HCT116 (cell line): ENCODE data around the gene PDE8A.

Experiments
- CBX3 ChIP-seq: IDR thresholded peaks from 2 replicates; pipeline ENCODE4 v1.6.1; 2012; ENCODE audit warnings: low read depth
- CEBPB ChIP-seq: IDR thresholded peaks from 2 replicates; pipeline ENCODE4 v1.6.1; 2012; ENCODE audit warnings: low read depth
- EZH2 ChIP-seq: fragments of 200-600 bp; sonication (generic); IDR thresholded peaks from 2 replicates; pipeline ENCODE4 v1.6.1; 2017; ENCODE audit warnings: antibody characterized with exemption, mixed run types
- EZH2phosphoT487 ChIP-seq: fragments of 200-600 bp; IDR thresholded peaks from 2 replicates; pipeline ENCODE4 v1.6.1; 2018; ENCODE audit warnings: antibody characterized with exemption, borderline replicate concordance
- FOSL1 ChIP-seq: IDR thresholded peaks from 2 replicates; pipeline ENCODE4 v1.6.1; 2012; ENCODE audit warnings: low read depth
- POLR2A ChIP-seq: IDR thresholded peaks from 2 replicates; pipeline ENCODE4 v1.7.0; 2011; ENCODE audit warnings: borderline replicate concordance; ENCODE audit not compliant: insufficient read depth, insufficient read length; ENCODE audit errors: extremely low read depth
- POLR2AphosphoS5 ChIP-seq: IDR thresholded peaks from 2 replicates; pipeline ENCODE4 v1.6.1; 2011; ENCODE audit warnings: mild to moderate bottlenecking, low read depth, low read length, moderate library complexity
- TCF7L2 ChIP-seq: IDR thresholded peaks from 2 replicates; pipeline ENCODE4 v1.7.0; 2011; ENCODE audit warnings: borderline replicate concordance, inconsistent platforms; ENCODE audit not compliant: insufficient read depth, insufficient read length; ENCODE audit errors: extremely low read depth
- YY1 ChIP-seq: IDR thresholded peaks from 2 replicates; pipeline ENCODE4 v1.6.1; 2011; ENCODE audit warnings: low read length, low read depth, moderate library complexity, mild to moderate bottlenecking; ENCODE audit not compliant: insufficient replicate concordance; ENCODE audit errors: extremely low read depth
- ZNF274 ChIP-seq: fragments of 200-500 bp; sonication (Bioruptor generic); IDR thresholded peaks from 2 replicates; pipeline ENCODE4 v1.6.1; 2014; ENCODE audit warnings: mild to moderate bottlenecking, low read depth, low read length, inconsistent platforms
- TF ChIP-seq, protein P1 (sequence below), 3 experiments: fragments of 200-600 bp in 1 of 3; sonication (generic) in 1 of 3; IDR thresholded peaks in 2 of 3; conservative IDR thresholded peaks in 1 of 3; 2 replicates each; pipeline ENCODE4 v1.5.1; 2012 to 2017; ENCODE audit warnings: low read depth in 2 of 3, low read length in 2 of 3, antibody characterized with exemption in 1 of 3, borderline replicate concordance in 1 of 3, control low read depth in 1 of 3, mild to moderate bottlenecking in 1 of 3, mixed read lengths in 1 of 3, mixed run types in 1 of 3, moderate library complexity in 1 of 3; ENCODE audit not compliant: insufficient read depth in 1 of 3
- TF ChIP-seq, protein P2 (sequence below): IDR thresholded peaks from 2 replicates; pipeline ENCODE4 v1.6.1; 2011; ENCODE audit warnings: mild to moderate bottlenecking, low read length, moderate library complexity; ENCODE audit not compliant: insufficient replicate concordance; ENCODE audit errors: extremely low read depth
- TF ChIP-seq, protein P3 (sequence below): IDR thresholded peaks from 2 replicates; pipeline ENCODE4 v1.6.1; 2012

DNA sequence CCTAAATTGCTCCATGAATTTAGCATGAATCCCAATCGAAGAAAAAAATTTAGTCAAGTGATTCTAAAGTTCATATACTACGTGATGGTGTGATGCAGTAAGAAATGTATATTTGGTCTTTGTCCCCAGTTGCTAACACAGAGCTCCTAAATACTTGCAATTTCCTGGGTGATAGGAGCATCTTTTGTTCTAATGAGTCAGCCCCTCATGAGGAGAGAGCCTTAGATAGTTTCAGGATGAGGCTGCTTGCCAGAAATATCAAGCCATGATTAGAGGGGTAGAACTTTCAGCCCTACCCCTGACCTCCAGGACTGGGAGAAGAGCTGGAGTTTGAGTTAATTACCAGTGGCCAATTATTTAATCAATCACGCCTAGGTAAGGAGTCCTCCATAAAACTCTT is 170.2 kb downstream of the PDE8A start:
- TF ChIP-seq EZH2phosphoT487 = no peak
- TF ChIP-seq, protein P1, sequence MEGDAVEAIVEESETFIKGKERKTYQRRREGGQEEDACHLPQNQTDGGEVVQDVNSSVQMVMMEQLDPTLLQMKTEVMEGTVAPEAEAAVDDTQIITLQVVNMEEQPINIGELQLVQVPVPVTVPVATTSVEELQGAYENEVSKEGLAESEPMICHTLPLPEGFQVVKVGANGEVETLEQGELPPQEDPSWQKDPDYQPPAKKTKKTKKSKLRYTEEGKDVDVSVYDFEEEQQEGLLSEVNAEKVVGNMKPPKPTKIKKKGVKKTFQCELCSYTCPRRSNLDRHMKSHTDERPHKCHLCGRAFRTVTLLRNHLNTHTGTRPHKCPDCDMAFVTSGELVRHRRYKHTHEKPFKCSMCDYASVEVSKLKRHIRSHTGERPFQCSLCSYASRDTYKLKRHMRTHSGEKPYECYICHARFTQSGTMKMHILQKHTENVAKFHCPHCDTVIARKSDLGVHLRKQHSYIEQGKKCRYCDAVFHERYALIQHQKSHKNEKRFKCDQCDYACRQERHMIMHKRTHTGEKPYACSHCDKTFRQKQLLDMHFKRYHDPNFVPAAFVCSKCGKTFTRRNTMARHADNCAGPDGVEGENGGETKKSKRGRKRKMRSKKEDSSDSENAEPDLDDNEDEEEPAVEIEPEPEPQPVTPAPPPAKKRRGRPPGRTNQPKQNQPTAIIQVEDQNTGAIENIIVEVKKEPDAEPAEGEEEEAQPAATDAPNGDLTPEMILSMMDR (IDR thresholded peaks at IDR 0.05 in 2 of 3, conservative IDR thresholded peaks at IDR 0.05 in 1 of 3; ENCODE audit: borderline replicate concordance in 1 of 3, insufficient read depth in 1 of 3, low read depth in 2 of 3, low read length in 2 of 3) = no peak
- TF ChIP-seq, protein P2, sequence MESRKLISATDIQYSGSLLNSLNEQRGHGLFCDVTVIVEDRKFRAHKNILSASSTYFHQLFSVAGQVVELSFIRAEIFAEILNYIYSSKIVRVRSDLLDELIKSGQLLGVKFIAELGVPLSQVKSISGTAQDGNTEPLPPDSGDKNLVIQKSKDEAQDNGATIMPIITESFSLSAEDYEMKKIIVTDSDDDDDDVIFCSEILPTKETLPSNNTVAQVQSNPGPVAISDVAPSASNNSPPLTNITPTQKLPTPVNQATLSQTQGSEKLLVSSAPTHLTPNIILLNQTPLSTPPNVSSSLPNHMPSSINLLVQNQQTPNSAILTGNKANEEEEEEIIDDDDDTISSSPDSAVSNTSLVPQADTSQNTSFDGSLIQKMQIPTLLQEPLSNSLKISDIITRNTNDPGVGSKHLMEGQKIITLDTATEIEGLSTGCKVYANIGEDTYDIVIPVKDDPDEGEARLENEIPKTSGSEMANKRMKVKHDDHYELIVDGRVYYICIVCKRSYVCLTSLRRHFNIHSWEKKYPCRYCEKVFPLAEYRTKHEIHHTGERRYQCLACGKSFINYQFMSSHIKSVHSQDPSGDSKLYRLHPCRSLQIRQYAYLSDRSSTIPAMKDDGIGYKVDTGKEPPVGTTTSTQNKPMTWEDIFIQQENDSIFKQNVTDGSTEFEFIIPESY = no peak
- TF ChIP-seq POLR2AphosphoS5 = no peak
- TF ChIP-seq CBX3 = no peak
- TF ChIP-seq CEBPB = no peak
- no peak for TF ChIP-seq YY1
- TF ChIP-seq TCF7L2 = no peak
- no peak for TF ChIP-seq POLR2A
- TF ChIP-seq EZH2 = no peak
- no peak for TF ChIP-seq FOSL1
- TF ChIP-seq, protein P3, sequence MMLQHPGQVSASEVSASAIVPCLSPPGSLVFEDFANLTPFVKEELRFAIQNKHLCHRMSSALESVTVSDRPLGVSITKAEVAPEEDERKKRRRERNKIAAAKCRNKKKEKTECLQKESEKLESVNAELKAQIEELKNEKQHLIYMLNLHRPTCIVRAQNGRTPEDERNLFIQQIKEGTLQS = no peak
- no peak for TF ChIP-seq ZNF274
